Esophagus muscularis mucosa (tissue), 3 donors: ENCODE measurements around the gene TOX2.

ENCODE experiments used
- POLR2A ChIP-seq: fragments of 450-650 bp; IDR thresholded peaks from one replicate; pipeline ENCODE4 v1.6.1; 2017; ENCODE audit warnings: antibody characterized with exemption, moderate library complexity, mild to moderate bottlenecking, low read depth
- POLR2AphosphoS5 ChIP-seq, 2 donors: sonication (generic); formaldehyde crosslinking; IDR thresholded peaks; one replicate each; pipeline ENCODE4 v1.6.1; 2017; ENCODE audit warnings: antibody characterized with exemption in 2 of 2
- TF ChIP-seq, protein P1 (sequence below), 3 experiments: fragments of 200-600 bp in 2 of 3; fragments of 450-650 bp in 1 of 3; sonication (generic) in 2 of 3; IDR thresholded peaks; one replicate each; pipeline ENCODE4 v1.5.1; 2017 to 2019; ENCODE audit warnings: antibody characterized with exemption in 3 of 3, mild to moderate bottlenecking in 2 of 3, moderate library complexity in 1 of 3

DNA sequence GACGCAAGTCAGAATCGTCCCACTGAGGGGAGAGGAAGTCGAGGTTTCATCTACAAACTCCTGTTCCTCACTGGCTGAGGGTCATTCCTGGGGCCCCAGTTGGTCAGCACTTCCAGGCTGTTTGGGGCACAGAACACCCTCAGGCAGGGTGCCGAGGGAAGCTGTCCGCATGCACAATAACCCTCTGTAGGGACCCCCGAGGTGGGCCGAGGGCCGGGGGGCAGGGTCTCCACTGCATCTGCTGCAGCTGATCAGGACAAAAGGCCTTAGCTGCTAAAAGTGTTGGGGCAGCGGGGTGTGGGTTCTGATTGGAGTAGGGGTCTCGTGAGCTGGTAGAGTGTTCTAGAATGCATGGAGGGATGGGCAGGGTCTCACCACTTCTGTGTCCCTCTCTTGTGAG lies 125.1 kb downstream of the TOX2 start:
- TF ChIP-seq, protein P1, sequence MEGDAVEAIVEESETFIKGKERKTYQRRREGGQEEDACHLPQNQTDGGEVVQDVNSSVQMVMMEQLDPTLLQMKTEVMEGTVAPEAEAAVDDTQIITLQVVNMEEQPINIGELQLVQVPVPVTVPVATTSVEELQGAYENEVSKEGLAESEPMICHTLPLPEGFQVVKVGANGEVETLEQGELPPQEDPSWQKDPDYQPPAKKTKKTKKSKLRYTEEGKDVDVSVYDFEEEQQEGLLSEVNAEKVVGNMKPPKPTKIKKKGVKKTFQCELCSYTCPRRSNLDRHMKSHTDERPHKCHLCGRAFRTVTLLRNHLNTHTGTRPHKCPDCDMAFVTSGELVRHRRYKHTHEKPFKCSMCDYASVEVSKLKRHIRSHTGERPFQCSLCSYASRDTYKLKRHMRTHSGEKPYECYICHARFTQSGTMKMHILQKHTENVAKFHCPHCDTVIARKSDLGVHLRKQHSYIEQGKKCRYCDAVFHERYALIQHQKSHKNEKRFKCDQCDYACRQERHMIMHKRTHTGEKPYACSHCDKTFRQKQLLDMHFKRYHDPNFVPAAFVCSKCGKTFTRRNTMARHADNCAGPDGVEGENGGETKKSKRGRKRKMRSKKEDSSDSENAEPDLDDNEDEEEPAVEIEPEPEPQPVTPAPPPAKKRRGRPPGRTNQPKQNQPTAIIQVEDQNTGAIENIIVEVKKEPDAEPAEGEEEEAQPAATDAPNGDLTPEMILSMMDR (IDR thresholded peaks at IDR 0.05) = no peak
- TF ChIP-seq POLR2AphosphoS5 (IDR thresholded peaks at IDR 0.05) = no peak
- no peak for TF ChIP-seq POLR2A
